DND-41 (cell line): ENCODE data around the gene KLF6.

Experiments
- ATAC-seq: fragments of 200-7000 bp; cut with Tn5 transposase; 3 replicates; pipeline ENCODE4 v1.9.1; 2021; ENCODE audit warnings: low read depth; ENCODE audit not compliant: insufficient read depth
- DNase-seq: peaks from one replicate; pipeline ENCODE4 v3.0.0-alpha.2; 2020
- H2AFZ ChIP-seq: 2 replicates; pipeline ENCODE4 v1.6.0; 2012; ENCODE audit warnings: low read depth, low read length
- H3K27ac ChIP-seq: 2 replicates; pipeline ENCODE4 v1.5.1; 2012; ENCODE audit warnings: low read length, inconsistent platforms
- H3K27me3 ChIP-seq: fragments of 200-600 bp; sonication (generic); 2 replicates; pipeline ENCODE4 v1.6.0; 2012; ENCODE audit warnings: low read length, mild to moderate bottlenecking, inconsistent platforms; ENCODE audit not compliant: insufficient read depth, poor library complexity
- H3K36me3 ChIP-seq: 2 replicates; pipeline ENCODE4 v1.5.1; 2012; ENCODE audit warnings: low read length, inconsistent platforms; ENCODE audit not compliant: insufficient read depth
- H3K4me1 ChIP-seq: 2 replicates; pipeline ENCODE4 v1.5.1; 2012; ENCODE audit warnings: mild to moderate bottlenecking, low read length; ENCODE audit not compliant: insufficient read depth
- H3K4me2 ChIP-seq: 2 replicates; pipeline ENCODE4 v1.6.0; 2012; ENCODE audit warnings: mild to moderate bottlenecking, moderate library complexity, low read length, inconsistent platforms; ENCODE audit not compliant: insufficient read depth
- H3K4me3 ChIP-seq, 2 experiments: fragments of 200-600 bp in 1 of 2; shearing (Covaris generic) in 1 of 2; 2 replicates each; pipeline ENCODE4 v1.5.1; 2012 to 2016; ENCODE audit warnings: inconsistent platforms in 2 of 2, low read length in 2 of 2, mild to moderate bottlenecking in 2 of 2, low read depth in 1 of 2, moderate library complexity in 1 of 2
- H3K79me2 ChIP-seq: 2 replicates; pipeline ENCODE4 v1.6.0; 2012; ENCODE audit warnings: low read length, inconsistent platforms; ENCODE audit not compliant: insufficient read depth
- H3K9ac ChIP-seq: 2 replicates; pipeline ENCODE4 v1.6.0; 2012; ENCODE audit warnings: low read depth, mild to moderate bottlenecking, inconsistent platforms, low read length, moderate library complexity
- H3K9me3 ChIP-seq: 2 replicates; pipeline ENCODE4 v1.5.1; 2012; ENCODE audit warnings: low read length, moderate library complexity, mild to moderate bottlenecking, inconsistent platforms; ENCODE audit not compliant: insufficient read depth, severe bottlenecking
- H4K20me1 ChIP-seq: 2 replicates; pipeline ENCODE4 v1.6.0; 2012; ENCODE audit warnings: low read length; ENCODE audit not compliant: insufficient read depth
- CTCF ChIP-seq: IDR thresholded peaks from 2 replicates; pipeline ENCODE4 v1.5.1; 2012; ENCODE audit warnings: borderline replicate concordance, low read length, moderate library complexity, mild to moderate bottlenecking; ENCODE audit not compliant: poor library complexity, severe bottlenecking; ENCODE audit errors: extremely low read depth
- EZH2 ChIP-seq: IDR thresholded peaks from 3 replicates; pipeline ENCODE4 v1.6.1; 2012; ENCODE audit warnings: borderline replicate concordance, low read depth, mild to moderate bottlenecking, moderate library complexity, low read length, inconsistent platforms; ENCODE audit not compliant: severe bottlenecking

The KLF6 gene

GRCh38 chr10:3782146-3782450 lies 2.9 kb downstream of the KLF6 start:
- peaks cover 90% of the 10 kb centered on the region for H3K79me2 ChIP-seq
- H2AFZ ChIP-seq = no peak overlapping the region
- H3K4me3 ChIP-seq = peak overlapping the region; percentile 88 to 99; a peak in 3 of 4 replicates
- H3K27ac ChIP-seq = peak overlapping the region; percentile 98
- TF ChIP-seq CTCF (no peak), EZH2 (no peak)
- ATAC-seq (no peak), DNase-seq (peak; percentile 35)
- H3K27me3 ChIP-seq = no peaks in the 10 kb centered on the region
- H3K9ac ChIP-seq = peak overlapping the region; percentile 99
- H3K4me1 ChIP-seq = peaks cover 62% of the 10 kb centered on the region
- peak overlapping the region; percentile 75 for H3K4me2 ChIP-seq
- H3K36me3 ChIP-seq = peaks cover 76% of the 10 kb centered on the region
- H4K20me1 ChIP-seq = peaks cover 76% of the 10 kb centered on the region
- no peaks in the 10 kb centered on the region for H3K9me3 ChIP-seq

GRCh38 chr10:3781468-3782145 lies 3.4 kb downstream of the KLF6 start:
- Histone ChIP-seq H3K27ac (peak overlapping the region; percentile 98), H3K4me3 (peak overlapping the region; percentile 88 to 99; a peak in 3 of 4 replicates), H3K9ac (peak overlapping the region; percentile 99), H3K4me2 (peak overlapping the region; percentile 75), H2AFZ (no peak overlapping the region), H4K20me1 (peaks cover 77% of the 10 kb centered on the region), H3K36me3 (peaks cover 81% of the 10 kb centered on the region), H3K9me3 (no peaks in the 10 kb centered on the region), H3K27me3 (no peaks in the 10 kb centered on the region), H3K79me2 (peaks cover 91% of the 10 kb centered on the region), H3K4me1 (peaks cover 57% of the 10 kb centered on the region)
- TF ChIP-seq CTCF (peak; percentile 43), EZH2 (no peak)
- ATAC-seq = no peak
- DNase-seq = peak; percentile 69

- Histone ChIP-seq H4K20me1 (peaks cover 82% of the 10 kb centered on the region), H3K4me3 (peak overlapping the region; percentile 88 to 99; a peak in 3 of 4 replicates), H3K36me3 (peaks cover 87% of the 10 kb centered on the region), H3K79me2 (peaks cover 84% of the 10 kb centered on the region), H3K27ac (peak overlapping the region; percentile 98), H3K9ac (peak overlapping the region; percentile 99), H3K27me3 (no peaks in the 10 kb centered on the region), H2AFZ (no peak overlapping the region), H3K9me3 (no peaks in the 10 kb centered on the region), H3K4me1 (peaks cover 51% of the 10 kb centered on the region), H3K4me2 (peak overlapping the region; percentile 75)
- no peak for ATAC-seq
- no peak for TF ChIP-seq EZH2
- TF ChIP-seq CTCF = no peak
- no peak for DNase-seq
These were observed 4.1 kb downstream of the KLF6 start for GRCh38 chr10:3780771-3781467.
